ENCODE results near the gene TAF11L11. TPM values are rescaled to one million over a fixed set of nuclear protein-coding genes. Genes with fewer than 3 reads are reported as not detected.
A peak's percentile ranks its signal among the peaks of the same experiment; 100 is the strongest.
"Not testable (repeated sequence)": the region's sequence is repeated elsewhere in the genome, so short reads cannot be mapped to it uniquely, and the experiment has no call there.

The TAF11L11 gene
- total RNA-seq, 4 donors from 2014 or later: not detected

- intact Hi-C loops (cut with DNase I): no loop called here
- DNase-seq (ENCODE audit: extremely low spot score): peak; percentile 87
- Histone ChIP-seq H3K9me3 (no peaks in the 10 kb centered on the region), H3K4me1 (no peaks in the 10 kb centered on the region), H3K27ac (replicated peaks in 1 of 4) (no peak overlapping the region), H3K36me3 (no peaks in the 10 kb centered on the region), H3K27me3 (no peaks in the 10 kb centered on the region), H3K4me3 (no peak overlapping the region)
- no peak for TF ChIP-seq EP300 (IDR thresholded peaks at IDR 0.05)
- TF ChIP-seq CTCF (IDR thresholded peaks at IDR 0.05): no peak
- no peak for TF ChIP-seq POLR2AphosphoS5 (IDR thresholded peaks at IDR 0.05)
- TF ChIP-seq POLR2A (IDR thresholded peaks at IDR 0.05; ENCODE audit: low read depth): no peak
- 88% methylated on average over 10 of the region's 17 CpGs for WGBS
Observed at GRCh38 chr5:17614872-17615605, 11.1 kb downstream of the TAF11L11 start.

GRCh38 chr5:17619354-17619753, 15.4 kb downstream of the TAF11L11 start:
- TF ChIP-seq EP300 (IDR thresholded peaks at IDR 0.05) (no peak), CTCF (IDR thresholded peaks at IDR 0.05) (no peak), POLR2A (IDR thresholded peaks at IDR 0.05; ENCODE audit: low read depth) (no peak), POLR2AphosphoS5 (IDR thresholded peaks at IDR 0.05) (no peak)
- no peaks in the 10 kb centered on the region for H3K9me3 ChIP-seq
- DNase-seq (ENCODE audit: extremely low spot score): no peak
- no peak overlapping the region for H3K4me3 ChIP-seq
- intact Hi-C loops (cut with DNase I): no loop called here
- no peaks in the 10 kb centered on the region for H3K4me1 ChIP-seq
- no peaks in the 10 kb centered on the region for H3K36me3 ChIP-seq
- WGBS: 74% methylated on average over 3 of the region's 3 CpGs
- peaks cover 0 to 4% (median 0%) of the 10 kb centered on the region in 4 donors for H3K27me3 ChIP-seq
- no peak overlapping the region for H3K27ac ChIP-seq (replicated peaks in 1 of 4)

- no peaks in the 10 kb centered on the region for H3K9me3 ChIP-seq
- H3K27me3 ChIP-seq: peaks cover 0 to 4% (median 0%) of the 10 kb centered on the region in 4 donors
- no peak overlapping the region for H3K4me3 ChIP-seq
- H3K36me3 ChIP-seq: no peaks in the 10 kb centered on the region
- H3K4me1 ChIP-seq: no peaks in the 10 kb centered on the region
- DNase-seq (ENCODE audit: extremely low spot score): peak; percentile 74
- no peak overlapping the region for H3K27ac ChIP-seq (replicated peaks in 1 of 4)
- no CpG with 5 or more reads among the region's 17 CpGs for whole genome bisulfite sequencing
- TF ChIP-seq CTCF (IDR thresholded peaks at IDR 0.05) (no peak), POLR2AphosphoS5 (IDR thresholded peaks at IDR 0.05) (no peak), EP300 (IDR thresholded peaks at IDR 0.05) (no peak), POLR2A (IDR thresholded peaks at IDR 0.05; ENCODE audit: low read depth) (no peak)
- intact Hi-C loops (cut with DNase I): no loop called here
Observed at GRCh38 chr5:17620627-17621026, 16.6 kb downstream of the TAF11L11 start.

- TF ChIP-seq POLR2A (IDR thresholded peaks at IDR 0.05; ENCODE audit: low read depth): no peak
- TF ChIP-seq EP300 (IDR thresholded peaks at IDR 0.05): no peak
- TF ChIP-seq CTCF (IDR thresholded peaks at IDR 0.05): no peak
- TF ChIP-seq POLR2AphosphoS5 (IDR thresholded peaks at IDR 0.05): no peak
- Histone ChIP-seq H3K36me3 (no peaks in the 10 kb centered on the region), H3K27ac (replicated peaks in 1 of 4) (no peak overlapping the region), H3K9me3 (no peaks in the 10 kb centered on the region), H3K27me3 (peaks cover 0 to 1% (median 0%) of the 10 kb centered on the region in 4 donors), H3K4me3 (no peak overlapping the region), H3K4me1 (no peaks in the 10 kb centered on the region)
- intact Hi-C loops (cut with DNase I): no loop called here
- DNase-seq (ENCODE audit: extremely low spot score): peak; percentile 90
- WGBS: no CpG with 5 or more reads among the region's 11 CpGs
Observed at GRCh38 chr5:17625686-17626085, 21.7 kb downstream of the TAF11L11 start.

- H3K4me1 ChIP-seq; H3K4me3 ChIP-seq; H3K27me3 ChIP-seq; H3K27ac ChIP-seq (replicated peaks in 1 of 4); DNase-seq (ENCODE audit: extremely low spot score); H3K9me3 ChIP-seq; H3K36me3 ChIP-seq; intact Hi-C loops (cut with DNase I): not testable (repeated sequence)
- WGBS: 100% methylated on average over 2 of the region's 12 CpGs
Observed at GRCh38 chr5:17631788-17632187, 27.8 kb downstream of the TAF11L11 start, which contains the start of gene TAF11L13. Gene TAF11L13 (plus strand): TSS chr5:17632088.
